AG08396 (cell line): ENCODE data around the gene ZBTB39.
A peak's percentile ranks its signal among the peaks of the same experiment; 100 is the strongest.
"Not testable (repeated sequence)": the region's sequence is repeated elsewhere in the genome, so short reads cannot be mapped to it uniquely, and the experiment has no call there.

Experiments
- DNase-seq: peaks from one replicate; pipeline ENCODE4 v3.0.0; 2012; ENCODE audit warnings: low spot score, mixed read lengths

ZBTB39 gene

GRCh38 chr12:57005980-57006808, at the start of gene ZBTB39:
Gene ZBTB39, minus strand, starts transcription at chr12:57006546. Its CDS starts 1,629 bp downstream, at chr12:57004917.
- peak; percentile 95 for DNase-seq

- no peak for DNase-seq
Observed at GRCh38 chr12:57055824-57056223, 49.5 kb upstream of the ZBTB39 start.

- DNase-seq: not testable (repeated sequence)
Observed at GRCh38 chr12:57053901-57054300, 47.6 kb upstream of the ZBTB39 start.

- DNase-seq: not testable (repeated sequence)
Observed at GRCh38 chr12:57053146-57053545, 46.8 kb upstream of the ZBTB39 start.

GRCh38 chr12:57051011-57051410, 44.7 kb upstream of the ZBTB39 start:
- no peak for DNase-seq

GRCh38 chr12:57049890-57050289, 43.5 kb upstream of the ZBTB39 start, which contains the start of gene MYO1A:
Gene MYO1A, minus strand, starts transcription at chr12:57050129. Its CDS starts 1,806 bp downstream, at chr12:57048323.
- DNase-seq: peak; percentile 43

GRCh38 chr12:57049119-57049446, 42.7 kb upstream of the ZBTB39 start:
- no peak for DNase-seq

GRCh38 chr12:57048423-57049118, 42.2 kb upstream of the ZBTB39 start:
- DNase-seq: no peak

- no peak for DNase-seq
Observed at GRCh38 chr12:57047981-57048380, 41.6 kb upstream of the ZBTB39 start.

- DNase-seq: no peak
Observed at GRCh38 chr12:57046947-57047890, 40.9 kb upstream of the ZBTB39 start.

- DNase-seq: no peak
Observed at GRCh38 chr12:57046086-57046791, 39.9 kb upstream of the ZBTB39 start.

GRCh38 chr12:57044889-57045288, 38.5 kb upstream of the ZBTB39 start:
- no peak for DNase-seq

- no peak for DNase-seq
Observed at GRCh38 chr12:57044468-57044867, 38.1 kb upstream of the ZBTB39 start.

GRCh38 chr12:57042695-57043094, 36.3 kb upstream of the ZBTB39 start:
- no peak for DNase-seq

- no peak for DNase-seq
Observed at GRCh38 chr12:57040750-57041149, 34.4 kb upstream of the ZBTB39 start.

GRCh38 chr12:57040211-57040610, 33.9 kb upstream of the ZBTB39 start:
- no peak for DNase-seq

GRCh38 chr12:57039016-57039798, 32.9 kb upstream of the ZBTB39 start:
- DNase-seq: no peak

- no peak for DNase-seq
Observed at GRCh38 chr12:57037264-57037663, 30.9 kb upstream of the ZBTB39 start.

- DNase-seq: no peak
Observed at GRCh38 chr12:57033431-57033830, 27.1 kb upstream of the ZBTB39 start.

- DNase-seq: no peak
Observed at GRCh38 chr12:57031789-57032188, 25.4 kb upstream of the ZBTB39 start.
